K562 (cell line): Measurements from ENCODE around the gene NEURL1B. TPM values are rescaled to one million over a fixed set of nuclear protein-coding genes. Genes with fewer than 3 reads are reported as not detected.
A peak's percentile ranks its signal among the peaks of the same experiment; 100 is the strongest.

Source experiments
- ATAC-seq: fragments of 200-7000 bp; cut with Tn5 transposase; 3 replicates; pipeline ENCODE4 v1.9.1; 2020; ENCODE audit warnings: moderate library complexity
- BruUV-seq: library from RNA; stranded (reverse); fragments of 400-500 nt; replicated peaks from 2 replicates; lab custom pipeline; 2021; lab: Mats Ljungman, UMichigan
- CTCF ChIA-PET: fragments of 300-600 bp; formaldehyde crosslinking; extraction: SDS; loops from one replicate; lab custom pipeline; 2021; ENCODE audit warnings: low intra/inter-chr PET ratio; lab: Yijun Ruan, JAX
- POLR2A ChIA-PET: fragments of 300-600, 350-650 bp; sonication (Branson Sonifier 250); formaldehyde crosslinking; extraction: SDS; loops from one replicate; lab custom pipeline; 2021; ENCODE audit warnings: antibody characterized with exemption, inconsistent platforms; lab: Yijun Ruan, JAX
- DNase-seq, 4 experiments: peaks; one replicate each; pipeline versions ENCODE4 v3.0.0 to v3.0.0-alpha.2; 2011 to 2018; ENCODE audit warnings: low spot score in 3 of 4, mixed read lengths in 3 of 4; ENCODE audit errors: extremely low read depth in 1 of 4
- FAIRE-seq: peaks from 2 replicates; lab custom pipeline; 2011; peaks lifted over from hg19 to GRCh38; lab: Jason Lieb, UNC
- H2AFZ ChIP-seq: 2 replicates; pipeline ENCODE4 v1.6.0; 2011; ENCODE audit warnings: low read depth, low read length, control low read depth, inconsistent platforms
- H3K27ac ChIP-seq: fragments of 200-600 bp; 3 replicates; pipeline ENCODE4 v1.8.0; 2011; ENCODE audit warnings: low read depth, mild to moderate bottlenecking, control low read depth, inconsistent platforms, low read length, moderate library complexity, mixed read lengths; ENCODE audit errors: extremely low read depth
- H3K27me3 ChIP-seq, 2 experiments: fragments of 300-600 bp in 1 of 2; 2 replicates in 1 of 2; 3 replicates in 1 of 2; pipeline versions ENCODE4 v1.6.0 to v1.8.0; 2011; ENCODE audit warnings: inconsistent platforms in 2 of 2, low read length in 2 of 2, mild to moderate bottlenecking in 1 of 2, mixed read lengths in 1 of 2, moderate library complexity in 1 of 2; ENCODE audit not compliant: control insufficient read depth in 2 of 2, insufficient read depth in 2 of 2
- H3K36me3 ChIP-seq: fragments of 300-600 bp; 3 replicates; pipeline ENCODE4 v1.8.0; 2011; ENCODE audit warnings: mild to moderate bottlenecking, low read length, inconsistent platforms; ENCODE audit not compliant: control insufficient read depth, insufficient read depth
- H3K4me1 ChIP-seq, 2 experiments: fragments of 200-600 bp in 1 of 2; replicated peaks in 1 of 2; 2 replicates in 1 of 2; 3 replicates in 1 of 2; pipeline versions ENCODE4 v1.5.1 to v1.8.0; 2011; ENCODE audit warnings: inconsistent platforms in 2 of 2, low read length in 2 of 2, mild to moderate bottlenecking in 1 of 2, mixed read lengths in 1 of 2, moderate library complexity in 1 of 2; ENCODE audit not compliant: control insufficient read depth in 2 of 2, insufficient read depth in 2 of 2
- H3K4me2 ChIP-seq: 2 replicates; pipeline ENCODE4 v1.6.1; 2011; ENCODE audit warnings: low read length, control low read depth, inconsistent platforms, mixed read lengths; ENCODE audit not compliant: insufficient read depth
- H3K4me3 ChIP-seq: fragments of 200-600 bp; sonication (generic), shearing (Covaris generic); 2 replicates; pipeline ENCODE4 v1.5.1; 2016; ENCODE audit warnings: control low read depth, inconsistent platforms
- H3K79me2 ChIP-seq: fragments of 200-600 bp; 3 replicates; pipeline ENCODE4 v1.8.0; 2011; ENCODE audit warnings: low read length, inconsistent platforms; ENCODE audit not compliant: control insufficient read depth, insufficient read depth
- H3K9ac ChIP-seq, 2 experiments: 2 replicates each; pipeline versions ENCODE4 v1.6.0 to v1.6.1; 2011; ENCODE audit warnings: low read depth in 2 of 2, low read length in 2 of 2, control low read depth in 1 of 2, inconsistent platforms in 1 of 2, mild to moderate bottlenecking in 1 of 2, mixed read lengths in 1 of 2; ENCODE audit not compliant: insufficient read depth in 1 of 2
- H3K9me1 ChIP-seq: one replicate; pipeline ENCODE4 v1.6.0; 2011; ENCODE audit warnings: inconsistent platforms, mild to moderate bottlenecking, low read length, moderate library complexity; ENCODE audit not compliant: control insufficient read depth, insufficient read depth
- H3K9me3 ChIP-seq: replicated peaks from 2 replicates; pipeline ENCODE4 v1.5.1; 2011; ENCODE audit warnings: low read depth, low read length, inconsistent platforms; ENCODE audit not compliant: control insufficient read depth, insufficient read depth
- H4K20me1 ChIP-seq: replicated peaks from 2 replicates; pipeline ENCODE4 v1.6.1; 2011; ENCODE audit warnings: low read length, inconsistent platforms, mixed read lengths; ENCODE audit not compliant: control insufficient read depth, insufficient read depth
- BCOR ChIP-seq: fragments of 450-650 bp; IDR thresholded peaks from 2 replicates; pipeline ENCODE4 v1.6.1; 2016
- ELF1 ChIP-seq: fragments of 200-800 bp; sonication (Bioruptor generic); IDR thresholded peaks from 2 replicates; pipeline ENCODE4 v1.6.1; 2016; ENCODE audit warnings: missing genetic modification characterization, missing compliant biosample characterization
- MEF2A ChIP-seq: IDR thresholded peaks from 2 replicates; pipeline ENCODE4 v1.6.1; 2011; ENCODE audit warnings: low read depth, mild to moderate bottlenecking, low read length, moderate library complexity; ENCODE audit not compliant: control insufficient read depth
- POLR2AphosphoS5 ChIP-seq: IDR thresholded peaks from 2 replicates; pipeline ENCODE4 v1.6.1; 2011; ENCODE audit warnings: mild to moderate bottlenecking, low read depth, low read length, moderate library complexity; ENCODE audit not compliant: control insufficient read depth, insufficient read depth
- PPARD ChIP-seq: fragments of 250-450 bp; sonication (Bioruptor Pico); IDR thresholded peaks from 2 replicates; pipeline ENCODE4 v1.8.0; 2022; ENCODE audit warnings: inconsistent platforms, mild to moderate bottlenecking, moderate library complexity
- RBM25 ChIP-seq: fragments of 200-400 bp; formaldehyde crosslinking; IDR thresholded peaks from 2 replicates; pipeline ENCODE4 v1.6.1; 2018; ENCODE audit warnings: low read length, low read depth, moderate library complexity; ENCODE audit not compliant: severe bottlenecking
- SMAD2 ChIP-seq: fragments of 150-350 bp; IDR thresholded peaks from 2 replicates; pipeline ENCODE4 v1.6.1; 2014; ENCODE audit warnings: low read depth, mild to moderate bottlenecking, low read length
- SMARCA5 ChIP-seq: fragments of 450-650 bp; IDR thresholded peaks from 2 replicates; pipeline ENCODE4 v1.6.1; 2016
- XRCC5 ChIP-seq: fragments of 200-400 bp; formaldehyde crosslinking; IDR thresholded peaks from 2 replicates; pipeline ENCODE4 v1.6.1; 2017; ENCODE audit warnings: low read depth, mild to moderate bottlenecking, low read length
- WGBS: fragments of 100-300 bp; shearing (Covaris generic); methylation state at CpG from one replicate; pipeline ENCODE4 v1.1.6; 2016; ENCODE audit warnings: low coverage, mixed read lengths; ENCODE audit not compliant: insufficient coverage; ENCODE audit errors: missing lambda C conversion rate; 5-methylcytosine and 5-hydroxymethylcytosine counted together
- in situ Hi-C: fragments of 300-500 bp; cut with MboI; formaldehyde crosslinking; loops from 4 replicates; pipeline ENCODE4 v1.15.0; 2018; ENCODE audit warnings: inconsistent platforms, mixed read lengths
- intact Hi-C: fragments of 100-400 bp; cut with micrococcal nuclease; formaldehyde crosslinking; loops from 2 replicates; pipeline ENCODE4 v1.14.2; 2022
- polyA plus RNA-seq, 8 experiments: library from polyadenylated mRNA; depleted of rRNA in 4 of 8; stranded (reverse) in 5 of 8; unstranded in 3 of 8; fragments of >200 nt; fragmentation: Nextera tagmentation in 2 of 8; fragmentation: Illumina TruSeq in 1 of 8; extraction: Ambion mirVana in 2 of 8; extraction: Trizol in 1 of 8; gene quantifications; 2 replicates each; pipeline versions ENCODE4 v1.2.1 to v1.2.3, GENCODE V29; 2011 to 2014; ENCODE audit warnings: inconsistent platforms in 1 of 8, missing spikeins in 1 of 8
- total RNA-seq, 7 experiments: library from RNA; depleted of rRNA in 6 of 7; stranded (reverse); fragments of >200 nt in 6 of 7; fragmentation: Illumina TruSeq in 2 of 7; extraction: Trizol in 2 of 7; gene quantifications; 2 replicates each; pipeline versions ENCODE4 v1.2.1 to v1.2.3, GENCODE V29; 2011 to 2021; ENCODE audit warnings: low replicate concordance in 1 of 7
- TF ChIP-seq, protein P1 (sequence below): fragments of 450-650 bp; conservative IDR thresholded peaks from 2 replicates; pipeline ENCODE4 v1.6.1; 2016; ENCODE audit warnings: missing genetic modification characterization, low read depth, mild to moderate bottlenecking, control low read depth, missing compliant biosample characterization
- TF ChIP-seq, protein P2 (sequence below), 2 experiments: fragments of 450-650 bp in 1 of 2; IDR thresholded peaks; 2 replicates each; pipeline ENCODE4 v1.6.1; 2011 to 2017; ENCODE audit warnings: low read depth in 2 of 2, antibody characterized with exemption in 1 of 2, borderline replicate concordance in 1 of 2, low read length in 1 of 2, mild to moderate bottlenecking in 1 of 2, mixed read lengths in 1 of 2; ENCODE audit not compliant: control insufficient read depth in 1 of 2

NEURL1B gene
- total and polyA plus RNA-seq, 9 of the 15 experiments (the other 6 are each of a cell fraction or from before 2014, with no cell fraction given): 0.04 TPM; not detected in 8

DNA sequence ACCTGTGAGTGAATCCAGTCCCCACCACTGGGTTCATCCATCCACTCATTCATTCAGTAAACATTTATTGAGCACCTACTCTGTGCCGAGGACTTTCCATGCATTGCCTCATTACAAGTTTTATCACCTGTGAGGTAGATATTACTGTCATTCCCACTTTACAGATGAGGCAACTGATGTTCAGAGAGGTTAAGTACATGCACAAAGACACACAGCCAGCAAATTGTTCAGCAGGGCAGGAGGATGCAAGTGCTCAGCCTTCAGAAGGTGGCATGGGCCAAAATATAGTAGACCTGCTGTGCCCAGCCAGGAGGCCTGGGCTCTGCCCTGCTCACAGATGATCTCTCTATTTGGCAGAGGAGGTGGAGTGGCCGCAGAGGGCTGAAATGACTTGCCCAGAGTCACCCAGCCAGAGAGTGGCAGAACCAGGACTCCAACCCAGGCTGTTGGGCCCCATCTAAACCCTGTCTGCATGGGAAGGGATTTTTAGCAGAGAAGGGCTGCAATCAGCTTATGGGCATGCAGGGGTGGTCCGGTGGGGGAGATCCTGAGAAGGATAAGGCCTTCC is 7.6 kb upstream of the NEURL1B start:
- DNase-seq: no peak
- in situ Hi-C loops: no loop called here
- no peak overlapping the region for H2AFZ ChIP-seq
- BruUV-seq: no TSS peak
- H3K4me3 ChIP-seq: no peak overlapping the region
- ChIA-PET CTCF (no interaction called here), POLR2A (no interaction called here)
- H3K27ac ChIP-seq: no peak overlapping the region
- no peaks in the 10 kb centered on the region for H3K4me1 ChIP-seq
- H3K36me3 ChIP-seq: no peaks in the 10 kb centered on the region
- H3K79me2 ChIP-seq: no peaks in the 10 kb centered on the region
- ATAC-seq: no peak
- H3K9me1 ChIP-seq: no peaks in the 10 kb centered on the region
- H3K9me3 ChIP-seq: no peaks in the 10 kb centered on the region
- H3K9ac ChIP-seq: no peak overlapping the region
- 3% methylated on average over 3 of the region's 3 CpGs for WGBS
- peaks cover 9% of the 10 kb centered on the region; the same call in 1 of the 2 replicates for H4K20me1 ChIP-seq
- intact Hi-C loops: no loop called here
- no peak for FAIRE-seq
- H3K4me2 ChIP-seq: no peak overlapping the region
- peaks cover 15 to 43% of the 10 kb centered on the region in 2 experiments; a peak in 4 of 5 replicates for H3K27me3 ChIP-seq
- TF ChIP-seq SMARCA5 (peak; percentile 64; the same call in 1 of the 2 replicates), ELF1 (tag) (no peak), POLR2AphosphoS5 (no peak), BCOR (peak; percentile 43; the same call in 1 of the 2 replicates), SMAD2 (no peak), RBM25 (peak; percentile 78), PPARD (no peak), MEF2A (no peak), XRCC5 (no peak)
- TF ChIP-seq, protein P1, sequence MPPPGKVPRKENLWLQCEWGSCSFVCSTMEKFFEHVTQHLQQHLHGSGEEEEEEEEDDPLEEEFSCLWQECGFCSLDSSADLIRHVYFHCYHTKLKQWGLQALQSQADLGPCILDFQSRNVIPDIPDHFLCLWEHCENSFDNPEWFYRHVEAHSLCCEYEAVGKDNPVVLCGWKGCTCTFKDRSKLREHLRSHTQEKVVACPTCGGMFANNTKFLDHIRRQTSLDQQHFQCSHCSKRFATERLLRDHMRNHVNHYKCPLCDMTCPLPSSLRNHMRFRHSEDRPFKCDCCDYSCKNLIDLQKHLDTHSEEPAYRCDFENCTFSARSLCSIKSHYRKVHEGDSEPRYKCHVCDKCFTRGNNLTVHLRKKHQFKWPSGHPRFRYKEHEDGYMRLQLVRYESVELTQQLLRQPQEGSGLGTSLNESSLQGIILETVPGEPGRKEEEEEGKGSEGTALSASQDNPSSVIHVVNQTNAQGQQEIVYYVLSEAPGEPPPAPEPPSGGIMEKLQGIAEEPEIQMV (tag): no peak
- TF ChIP-seq, protein P2, sequence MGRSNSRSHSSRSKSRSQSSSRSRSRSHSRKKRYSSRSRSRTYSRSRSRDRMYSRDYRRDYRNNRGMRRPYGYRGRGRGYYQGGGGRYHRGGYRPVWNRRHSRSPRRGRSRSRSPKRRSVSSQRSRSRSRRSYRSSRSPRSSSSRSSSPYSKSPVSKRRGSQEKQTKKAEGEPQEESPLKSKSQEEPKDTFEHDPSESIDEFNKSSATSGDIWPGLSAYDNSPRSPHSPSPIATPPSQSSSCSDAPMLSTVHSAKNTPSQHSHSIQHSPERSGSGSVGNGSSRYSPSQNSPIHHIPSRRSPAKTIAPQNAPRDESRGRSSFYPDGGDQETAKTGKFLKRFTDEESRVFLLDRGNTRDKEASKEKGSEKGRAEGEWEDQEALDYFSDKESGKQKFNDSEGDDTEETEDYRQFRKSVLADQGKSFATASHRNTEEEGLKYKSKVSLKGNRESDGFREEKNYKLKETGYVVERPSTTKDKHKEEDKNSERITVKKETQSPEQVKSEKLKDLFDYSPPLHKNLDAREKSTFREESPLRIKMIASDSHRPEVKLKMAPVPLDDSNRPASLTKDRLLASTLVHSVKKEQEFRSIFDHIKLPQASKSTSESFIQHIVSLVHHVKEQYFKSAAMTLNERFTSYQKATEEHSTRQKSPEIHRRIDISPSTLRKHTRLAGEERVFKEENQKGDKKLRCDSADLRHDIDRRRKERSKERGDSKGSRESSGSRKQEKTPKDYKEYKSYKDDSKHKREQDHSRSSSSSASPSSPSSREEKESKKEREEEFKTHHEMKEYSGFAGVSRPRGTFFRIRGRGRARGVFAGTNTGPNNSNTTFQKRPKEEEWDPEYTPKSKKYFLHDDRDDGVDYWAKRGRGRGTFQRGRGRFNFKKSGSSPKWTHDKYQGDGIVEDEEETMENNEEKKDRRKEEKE (IDR thresholded peaks at IDR 0.05; ENCODE audit: borderline replicate concordance in 1 of 2, control insufficient read depth in 1 of 2, low read depth in 2 of 2, low read length in 1 of 2): no peak
